Pancreas (tissue), 10 donors: ENCODE measurements around the gene RNF38. TPM values are rescaled to one million over a fixed set of nuclear protein-coding genes. Genes with fewer than 3 reads are reported as not detected.

Experiments
- ATAC-seq, 4 donors: fragments of 200-7000 bp; cut with Tn5 transposase; one replicate each; pipeline versions ENCODE4 v1.8.0 to v1.9.1; 2020; ENCODE audit warnings: mild to moderate bottlenecking in 4 of 4, moderate library complexity in 4 of 4
- DNase-seq, 6 donors: peaks; one replicate each; pipeline ENCODE4 v3.0.0-alpha.2; 2020
- FAIRE-seq: peaks from 2 replicates; lab custom pipeline; 2012; peaks lifted over from hg19 to GRCh38; lab: Jason Lieb, UNC
- H3K27ac ChIP-seq, 4 donors: fragments of 200-600 bp; sonication (generic); 1 replicate in 3 of 4; 2 replicates in 1 of 4; pipeline versions ENCODE4 v1.5.0 to v1.8.0; 2020
- H3K27me3 ChIP-seq, 4 donors: fragments of 200-600 bp; one replicate each; pipeline ENCODE4 v1.8.0; 2021
- H3K36me3 ChIP-seq, 3 donors: fragments of 200-600 bp; sonication (generic) in 1 of 3; one replicate each; pipeline versions ENCODE4 v1.5.0 to v1.8.0; 2020 to 2021
- H3K4me1 ChIP-seq, 3 donors: fragments of 200-600 bp; one replicate each; pipeline ENCODE4 v1.8.0; 2021
- H3K4me3 ChIP-seq, 4 donors: fragments of 200-600 bp; sonication (generic) in 2 of 4; one replicate each; pipeline versions ENCODE4 v1.5.0 to v1.8.0; 2020 to 2021
- H3K9me3 ChIP-seq, 4 donors: fragments of 200-600 bp; one replicate each; pipeline ENCODE4 v1.8.0; 2021
- CTCF ChIP-seq, 4 donors: fragments of 200-600 bp; sonication (generic) in 3 of 4; IDR thresholded peaks; one replicate each; pipeline versions ENCODE4 v1.5.0 to v1.8.0; 2021; ENCODE audit warnings: antibody characterized with exemption in 4 of 4
- WGBS, 2 donors: extraction: QIAGEN DNeasy Blood & Tissue Kit; methylation state at CpG; one replicate each; pipeline ENCODE4 v1.1.7; 2013; 5-methylcytosine and 5-hydroxymethylcytosine counted together
- intact Hi-C, 3 donors: fragments of 100-400 bp; cut with DNase I; formaldehyde crosslinking; loops; one replicate each; pipeline versions ENCODE4 v1.11.1 to v1.14.2; 2022
- polyA plus RNA-seq, 2 donors: library from polyadenylated mRNA; stranded (reverse); fragments of 200-250 nt; gene quantifications; one replicate each; pipeline ENCODE4 v1.2.3, GENCODE V29; 2013
- total RNA-seq, 6 donors: library from RNA; stranded (reverse); fragmentation: NEBNext Ultra II Directional in 4 of 6; extraction: Animal tissue kit (Norgen Biotek cat#: 25700) in 4 of 6; gene quantifications; one replicate each; pipeline versions ENCODE4 v1.2.1 to v1.2.4, GENCODE V29; 2021 to 2023
- donor health status: healthy with polysubstance abuse.
- donor health status: DM: no; HTN: no; CAD: no; lungs with moderate emphysema.
- donor health status: DM: no; HTN: no; CAD: no.
- donor health status: control.
- donor health status: control.
- donor health status: Bipolar disorder and iron deficiency.
- donor health status: DM: yes; HTN: yes; CAD: no.
- donor health status: DM: no; HTN: no; CAD: no.
- donor health status: DM: no; HTN: no; CAD: no.
- donor health status: DM: yes; HTN: yes; CAD: no.

The RNF38 gene
- total and polyA plus RNA-seq, 8 donors: 4.4 to 39.4 (median 17.8) TPM

- intact Hi-C loops: no loop called here
- DNase-seq (peak in 3 of 6 donors; percentile 27 to 59 (median 44)), ATAC-seq (peak in 3 of 4 donors; percentile 57 to 69 (median 63)), FAIRE-seq (no peak)
- no peak for TF ChIP-seq CTCF (IDR thresholded peaks at IDR 0.05)
- H3K9me3 ChIP-seq: no peaks in the 10 kb centered on the region
- H3K4me3 ChIP-seq: no peak overlapping the region
- H3K27me3 ChIP-seq: no peaks in the 10 kb centered on the region
- no peak overlapping the region for H3K27ac ChIP-seq
- no peaks in the 10 kb centered on the region for H3K36me3 ChIP-seq
- H3K4me1 ChIP-seq: no peaks in the 10 kb centered on the region
- 39 to 44% methylated on average over 2 of the region's 2 CpGs for WGBS, 2 donors
Observed at GRCh38 chr9:36436909-36437308, 36.8 kb upstream of the RNF38 start.

- Histone ChIP-seq H3K27me3 (no peaks in the 10 kb centered on the region), H3K4me1 (no peaks in the 10 kb centered on the region), H3K4me3 (no peak overlapping the region), H3K9me3 (no peaks in the 10 kb centered on the region), H3K27ac (no peak overlapping the region), H3K36me3 (no peaks in the 10 kb centered on the region)
- TF ChIP-seq CTCF (IDR thresholded peaks at IDR 0.05): no peak
- FAIRE-seq (no peak), ATAC-seq (no peak), DNase-seq (no peak)
- intact Hi-C loops: no loop called here
- 83 to 87% methylated on average over 6 of the region's 6 CpGs for WGBS, 2 donors
Observed at GRCh38 chr9:36433386-36433785, 33.3 kb upstream of the RNF38 start.

- ATAC-seq: no peak
- no peak for FAIRE-seq
Observed at GRCh38 chr9:36431078-36431477, 31.0 kb upstream of the RNF38 start.

GRCh38 chr9:36426945-36427344 lies 26.9 kb upstream of the RNF38 start:
- ATAC-seq (no peak), DNase-seq (no peak), FAIRE-seq (no peak)
- Histone ChIP-seq H3K4me1 (no peaks in the 10 kb centered on the region), H3K4me3 (no peak overlapping the region), H3K9me3 (no peaks in the 10 kb centered on the region), H3K27me3 (no peaks in the 10 kb centered on the region), H3K36me3 (no peaks in the 10 kb centered on the region), H3K27ac (no peak overlapping the region)
- intact Hi-C loops: no loop called here
- no peak for TF ChIP-seq CTCF (IDR thresholded peaks at IDR 0.05)

More at GRCh38 chr9:36431078-36431477, 31.0 kb upstream of the RNF38 start:
- no peaks in the 10 kb centered on the region for H3K36me3 ChIP-seq
- no peaks in the 10 kb centered on the region for H3K9me3 ChIP-seq
- H3K4me1 ChIP-seq: no peaks in the 10 kb centered on the region
- H3K27me3 ChIP-seq: no peaks in the 10 kb centered on the region
- 91 to 94% methylated on average over 4 of the region's 4 CpGs for WGBS, 2 donors
- no peak overlapping the region for H3K27ac ChIP-seq
- TF ChIP-seq CTCF (IDR thresholded peaks at IDR 0.05): no peak
- DNase-seq: no peak
- H3K4me3 ChIP-seq: no peak overlapping the region
- intact Hi-C loops: no loop called here

GRCh38 chr9:36426348-36426747 lies 26.3 kb upstream of the RNF38 start:
- no peak for DNase-seq
- Histone ChIP-seq H3K4me3 (no peak overlapping the region), H3K9me3 (no peaks in the 10 kb centered on the region), H3K27ac (no peak overlapping the region), H3K36me3 (no peaks in the 10 kb centered on the region), H3K27me3 (no peaks in the 10 kb centered on the region), H3K4me1 (no peaks in the 10 kb centered on the region)
- WGBS, 2 donors: 95% methylated on average over 5 of the region's 5 CpGs
- intact Hi-C loops: no loop called here
- no peak for ATAC-seq
- no peak for TF ChIP-seq CTCF (IDR thresholded peaks at IDR 0.05)
- FAIRE-seq: no peak
